ENCODE measurements around the gene TRIM29. TPM values are rescaled to one million over a fixed set of nuclear protein-coding genes. Genes with fewer than 3 reads are reported as not detected.
A peak's percentile ranks its signal among the peaks of the same experiment; 100 is the strongest.

The TRIM29 gene
- total RNA-seq, 1 donor from 2014 or later: 0.11 TPM

GRCh38 chr11:120185706-120186455 is 48.0 kb upstream of the TRIM29 start:
- H3K36me3 Mint-ChIP-seq: peaks cover 3% of the 10 kb centered on the region
- peaks cover under 1% of the 10 kb centered on the region for H3F3A ChIP-seq (ENCODE audit: low read depth)
- no peak overlapping the region for H3K4me2 ChIP-seq
- H2AFZ ChIP-seq (replicated peaks): no peak overlapping the region
- H3K27me3 Mint-ChIP-seq (ENCODE audit: insufficient read depth, low read depth): peaks cover 19% of the 10 kb centered on the region
- TF ChIP-seq EZH2 (IDR thresholded peaks at IDR 0.05): no peak
- TF ChIP-seq EZH2phosphoT487 (IDR thresholded peaks at IDR 0.05): no peak
- no peak for TF ChIP-seq CTCF (IDR thresholded peaks at IDR 0.05)
- H3K9ac ChIP-seq: no peak overlapping the region
- H3K79me2 ChIP-seq (ENCODE audit: low read depth): no peaks in the 10 kb centered on the region
- no peak overlapping the region for H3K27ac ChIP-seq
- peaks cover 90% of the 10 kb centered on the region for H3K4me1 Mint-ChIP-seq
- H3K9me3 Mint-ChIP-seq: no peaks in the 10 kb centered on the region
- no peak overlapping the region for H3K4me3 ChIP-seq
- DNase-seq (ENCODE audit: low spot score): no peak
- no peaks in the 10 kb centered on the region for H3K9me3 ChIP-seq (ENCODE audit: low read depth)
- H4K20me1 ChIP-seq (ENCODE audit: low read depth): no peaks in the 10 kb centered on the region
- H3K27me3 ChIP-seq: peaks cover 28% of the 10 kb centered on the region
- H3K36me3 ChIP-seq: no peaks in the 10 kb centered on the region
- peak overlapping the region; percentile 86 for H3K27ac Mint-ChIP-seq
- H3K4me1 ChIP-seq: peaks cover 47% of the 10 kb centered on the region
- H3K4me3 Mint-ChIP-seq: no peak overlapping the region

GRCh38 chr11:120184946-120185705 is 47.2 kb upstream of the TRIM29 start:
- H3K9me3 Mint-ChIP-seq: no peaks in the 10 kb centered on the region
- Histone ChIP-seq H3K27me3 (peaks cover 28% of the 10 kb centered on the region), H3K4me1 (peaks cover 55% of the 10 kb centered on the region), H3K36me3 (no peaks in the 10 kb centered on the region), H3K4me2 (no peak overlapping the region), H3K79me2 (ENCODE audit: low read depth) (no peaks in the 10 kb centered on the region), H3F3A (ENCODE audit: low read depth) (peaks cover 8% of the 10 kb centered on the region), H3K9me3 (ENCODE audit: low read depth) (no peaks in the 10 kb centered on the region), H2AFZ (replicated peaks) (no peak overlapping the region), H3K27ac (no peak overlapping the region), H3K4me3 (no peak overlapping the region), H3K9ac (no peak overlapping the region), H4K20me1 (ENCODE audit: low read depth) (peaks cover 3% of the 10 kb centered on the region)
- H3K4me1 Mint-ChIP-seq: peaks cover 92% of the 10 kb centered on the region
- DNase-seq (ENCODE audit: low spot score): no peak
- peaks cover 17% of the 10 kb centered on the region for H3K27me3 Mint-ChIP-seq (ENCODE audit: insufficient read depth, low read depth)
- TF ChIP-seq EZH2phosphoT487 (IDR thresholded peaks at IDR 0.05): no peak
- TF ChIP-seq CTCF (IDR thresholded peaks at IDR 0.05): no peak
- no peak for TF ChIP-seq EZH2 (IDR thresholded peaks at IDR 0.05)
- peak overlapping the region; percentile 80 for H3K27ac Mint-ChIP-seq
- no peak overlapping the region for H3K4me3 Mint-ChIP-seq
- peaks cover 3% of the 10 kb centered on the region for H3K36me3 Mint-ChIP-seq

DNA sequence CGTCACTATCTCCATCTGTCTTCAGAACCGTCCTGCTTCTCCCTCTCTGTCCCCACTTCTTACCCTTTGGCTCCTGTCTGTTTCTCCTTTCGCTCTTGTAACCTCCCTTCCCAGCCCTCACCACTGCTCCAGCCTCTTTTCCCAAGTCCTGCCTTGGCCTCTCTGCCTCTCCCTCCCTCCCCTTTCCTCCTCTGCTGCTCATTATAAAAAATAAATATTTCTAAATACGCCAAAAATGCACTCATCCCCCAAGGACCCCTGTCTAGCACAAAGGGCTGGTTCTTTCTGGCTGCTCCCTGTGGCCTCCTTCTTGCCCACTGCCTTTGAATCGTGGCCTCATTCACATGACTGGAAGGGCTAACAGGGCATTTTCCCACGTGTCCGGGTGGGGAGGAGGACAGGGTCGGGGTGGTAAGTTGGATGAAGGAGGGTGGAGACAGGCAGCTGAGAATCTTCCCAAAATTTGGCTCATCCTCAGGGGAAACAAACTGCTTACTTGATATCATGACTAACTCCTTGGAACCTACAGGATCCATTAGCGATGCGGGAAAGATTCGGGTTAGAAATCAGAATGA is 46.5 kb upstream of the TRIM29 start:
- H3K27me3 ChIP-seq: peaks cover 30% of the 10 kb centered on the region
- H4K20me1 ChIP-seq (ENCODE audit: low read depth): peaks cover 9% of the 10 kb centered on the region
- no peak overlapping the region for H3K4me3 Mint-ChIP-seq
- peaks cover 93% of the 10 kb centered on the region for H3K4me1 Mint-ChIP-seq
- no peaks in the 10 kb centered on the region for H3K9me3 Mint-ChIP-seq
- H3K27ac ChIP-seq: no peak overlapping the region
- no peaks in the 10 kb centered on the region for H3K79me2 ChIP-seq (ENCODE audit: low read depth)
- H3K4me3 ChIP-seq: no peak overlapping the region
- peaks cover 12% of the 10 kb centered on the region for H3K27me3 Mint-ChIP-seq (ENCODE audit: insufficient read depth, low read depth)
- H2AFZ ChIP-seq (replicated peaks): no peak overlapping the region
- peaks cover 61% of the 10 kb centered on the region for H3K4me1 ChIP-seq
- no peak for DNase-seq (ENCODE audit: low spot score)
- H3F3A ChIP-seq (ENCODE audit: low read depth): peaks cover 14% of the 10 kb centered on the region
- H3K4me2 ChIP-seq: no peak overlapping the region
- peak overlapping the region; percentile 80 for H3K27ac Mint-ChIP-seq
- TF ChIP-seq CTCF (IDR thresholded peaks at IDR 0.05): no peak
- no peak for TF ChIP-seq EZH2phosphoT487 (IDR thresholded peaks at IDR 0.05)
- TF ChIP-seq EZH2 (IDR thresholded peaks at IDR 0.05): no peak
- peaks cover 3% of the 10 kb centered on the region for H3K36me3 Mint-ChIP-seq
- no peak overlapping the region for H3K9ac ChIP-seq
- no peaks in the 10 kb centered on the region for H3K9me3 ChIP-seq (ENCODE audit: low read depth)
- H3K36me3 ChIP-seq: no peaks in the 10 kb centered on the region

Measured in neural progenitor cell (in vitro differentiated cells).